Astrocyte of the hippocampus (primary cell): ENCODE measurements around the gene SPINT2.

ENCODE experiments used
- DNase-seq: peaks from one replicate; pipeline ENCODE4 v3.0.0; 2011; ENCODE audit warnings: low read depth, low spot score

Gene SPINT2

GRCh38 chr19:38267761-38268483, 3.5 kb downstream of the SPINT2 start:
- DNase-seq: no peak

GRCh38 chr19:38268539-38268938, 4.2 kb downstream of the SPINT2 start:
- DNase-seq: no peak

GRCh38 chr19:38270587-38271167, 6.3 kb downstream of the SPINT2 start:
- DNase-seq: no peak

GRCh38 chr19:38273499-38273898, 9.1 kb downstream of the SPINT2 start:
- no peak for DNase-seq

- DNase-seq: no peak
Observed at GRCh38 chr19:38274739-38275138, 10.4 kb downstream of the SPINT2 start.

GRCh38 chr19:38276942-38277517, 12.7 kb downstream of the SPINT2 start:
- no peak for DNase-seq

- DNase-seq: no peak
Observed at GRCh38 chr19:38277549-38277948, 13.2 kb downstream of the SPINT2 start.

- peak; percentile 73 for DNase-seq
Observed at GRCh38 chr19:38277969-38278680, 13.8 kb downstream of the SPINT2 start.

GRCh38 chr19:38278751-38279150, 14.4 kb downstream of the SPINT2 start:
- no peak for DNase-seq

GRCh38 chr19:38280030-38280921, 15.9 kb downstream of the SPINT2 start:
- DNase-seq: no peak

GRCh38 chr19:38281811-38282566, 17.6 kb downstream of the SPINT2 start:
- no peak for DNase-seq

GRCh38 chr19:38283271-38283670, 18.9 kb downstream of the SPINT2 start:
- DNase-seq: no peak

- DNase-seq: no peak
Observed at GRCh38 chr19:38284422-38284821, 20.0 kb downstream of the SPINT2 start.

GRCh38 chr19:38285567-38285966, 21.2 kb downstream of the SPINT2 start:
- DNase-seq: no peak

- peak; percentile 56 for DNase-seq
Observed at GRCh38 chr19:38287604-38288003, 23.2 kb downstream of the SPINT2 start.

GRCh38 chr19:38288123-38288855, 23.9 kb downstream of the SPINT2 start:
- DNase-seq: no peak

GRCh38 chr19:38289955-38290354, 25.6 kb downstream of the SPINT2 start:
- no peak for DNase-seq

- peak; percentile 78 for DNase-seq
Observed at GRCh38 chr19:38290631-38291147, 26.3 kb downstream of the SPINT2 start.

- no peak for DNase-seq
Observed at GRCh38 chr19:38291855-38292254, 27.5 kb downstream of the SPINT2 start.

GRCh38 chr19:38293281-38293680, 28.9 kb downstream of the SPINT2 start:
- DNase-seq: no peak
